GM21576 (cell line): ENCODE results near the gene LZTS2.
"Not testable (repeated sequence)": the region's sequence is repeated elsewhere in the genome, so short reads cannot be mapped to it uniquely, and the experiment has no call there.

Experiments
- ATAC-seq: cut with Tn5 transposase; IDR thresholded peaks from one replicate; pipeline ENCODE4 v1.9.1; 2021; ENCODE audit warnings: mild to moderate bottlenecking, moderate library complexity; ENCODE audit not compliant: unreplicated experiment

LZTS2 gene

GRCh38 chr10:101031128-101031795 is 31.7 kb downstream of the LZTS2 start, which contains the start of the genes PDZD7 and SFXN3:
Gene PDZD7, minus strand, starts transcription at chr10:101031129. Its CDS starts 910 bp downstream, at chr10:101030219.
Gene SFXN3, plus strand, starts transcription at chr10:101031234. Its CDS starts 3,461 bp downstream, at chr10:101034695.
- peak; percentile 89 for ATAC-seq

GRCh38 chr10:101031796-101032636 is 32.4 kb downstream of the LZTS2 start:
- ATAC-seq = no peak

- no peak for ATAC-seq
These were observed 33.1 kb downstream of the LZTS2 start for GRCh38 chr10:101032637-101033224.

GRCh38 chr10:101033276-101033675 is 33.7 kb downstream of the LZTS2 start:
- ATAC-seq = no peak

- not testable (repeated sequence) for ATAC-seq
These were observed 34.8 kb downstream of the LZTS2 start for GRCh38 chr10:101034404-101034803.

GRCh38 chr10:101035314-101035713 is 35.7 kb downstream of the LZTS2 start:
- no peak for ATAC-seq

- no peak for ATAC-seq
These were observed 36.5 kb downstream of the LZTS2 start for GRCh38 chr10:101035916-101036702.

GRCh38 chr10:101036726-101037125 is 37.1 kb downstream of the LZTS2 start:
- no peak for ATAC-seq

GRCh38 chr10:101038484-101038883 is 38.9 kb downstream of the LZTS2 start:
- no peak for ATAC-seq

- ATAC-seq = no peak
These were observed 40.5 kb downstream of the LZTS2 start for GRCh38 chr10:101040061-101040460.

GRCh38 chr10:101040851-101041250 is 41.2 kb downstream of the LZTS2 start:
- no peak for ATAC-seq

GRCh38 chr10:101041252-101041761 is 41.7 kb downstream of the LZTS2 start:
- ATAC-seq = no peak

- ATAC-seq = no peak
These were observed 42.5 kb downstream of the LZTS2 start for GRCh38 chr10:101042118-101042517.

GRCh38 chr10:101042667-101043362 is 43.2 kb downstream of the LZTS2 start:
- peak; percentile 94 for ATAC-seq

GRCh38 chr10:101043363-101043707 is 43.7 kb downstream of the LZTS2 start:
- no peak for ATAC-seq

- no peak for ATAC-seq
These were observed 44.5 kb downstream of the LZTS2 start for GRCh38 chr10:101044117-101044516.

GRCh38 chr10:101046332-101047238 is 47.0 kb downstream of the LZTS2 start:
- ATAC-seq = no peak

- ATAC-seq = no peak
These were observed 47.7 kb downstream of the LZTS2 start for GRCh38 chr10:101047268-101047667.
